OCI-LY3 (cell line): ENCODE data around the gene EPHA2.

Experiments
- EZH2phosphoT487 ChIP-seq: fragments of 200-600 bp; shearing (Covaris generic); IDR thresholded peaks from 2 replicates; pipeline ENCODE4 v1.6.1; 2018; ENCODE audit warnings: antibody characterized with exemption, mixed run types, low read depth
- TF ChIP-seq, protein P1 (sequence below): fragments of 200-600, 300-600 bp; sonication (generic); IDR thresholded peaks from 2 replicates; pipeline ENCODE4 v1.5.1; 2014; ENCODE audit warnings: antibody characterized with exemption, low read length, low read depth

- TF ChIP-seq, protein P1, sequence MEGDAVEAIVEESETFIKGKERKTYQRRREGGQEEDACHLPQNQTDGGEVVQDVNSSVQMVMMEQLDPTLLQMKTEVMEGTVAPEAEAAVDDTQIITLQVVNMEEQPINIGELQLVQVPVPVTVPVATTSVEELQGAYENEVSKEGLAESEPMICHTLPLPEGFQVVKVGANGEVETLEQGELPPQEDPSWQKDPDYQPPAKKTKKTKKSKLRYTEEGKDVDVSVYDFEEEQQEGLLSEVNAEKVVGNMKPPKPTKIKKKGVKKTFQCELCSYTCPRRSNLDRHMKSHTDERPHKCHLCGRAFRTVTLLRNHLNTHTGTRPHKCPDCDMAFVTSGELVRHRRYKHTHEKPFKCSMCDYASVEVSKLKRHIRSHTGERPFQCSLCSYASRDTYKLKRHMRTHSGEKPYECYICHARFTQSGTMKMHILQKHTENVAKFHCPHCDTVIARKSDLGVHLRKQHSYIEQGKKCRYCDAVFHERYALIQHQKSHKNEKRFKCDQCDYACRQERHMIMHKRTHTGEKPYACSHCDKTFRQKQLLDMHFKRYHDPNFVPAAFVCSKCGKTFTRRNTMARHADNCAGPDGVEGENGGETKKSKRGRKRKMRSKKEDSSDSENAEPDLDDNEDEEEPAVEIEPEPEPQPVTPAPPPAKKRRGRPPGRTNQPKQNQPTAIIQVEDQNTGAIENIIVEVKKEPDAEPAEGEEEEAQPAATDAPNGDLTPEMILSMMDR, result no peak
- no peak for TF ChIP-seq EZH2phosphoT487
Observed at GRCh38 chr1:16085522-16085921, 70.3 kb downstream of the EPHA2 start.
